HG03571 (cell line): ENCODE measurements around the gene H1-8.

ENCODE experiments used
- ATAC-seq: cut with Tn5 transposase; IDR thresholded peaks from one replicate; pipeline ENCODE4 v1.9.1; 2021; ENCODE audit not compliant: unreplicated experiment

The H1-8 gene

DNA sequence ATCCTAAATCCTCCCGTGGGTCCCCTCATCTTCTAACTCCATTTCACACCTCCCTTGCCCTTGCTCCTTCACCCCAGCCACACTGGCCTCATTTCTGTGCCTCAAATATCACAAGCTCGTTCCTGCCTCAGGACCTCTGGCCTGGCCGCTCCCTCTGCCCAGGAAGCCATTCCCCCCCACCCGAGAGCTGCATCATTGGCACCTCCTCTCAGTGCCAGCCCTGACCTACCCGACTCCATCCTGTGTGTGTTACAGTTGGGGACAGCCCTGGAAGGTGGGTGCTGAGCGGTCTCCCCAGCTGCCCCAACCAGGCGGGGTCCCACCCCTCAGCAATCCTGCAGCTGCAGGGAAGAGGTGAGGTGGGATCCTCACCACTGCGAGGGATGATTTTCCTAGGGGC lies 49.0 kb downstream of the H1-8 start:
- ATAC-seq: no peak

DNA sequence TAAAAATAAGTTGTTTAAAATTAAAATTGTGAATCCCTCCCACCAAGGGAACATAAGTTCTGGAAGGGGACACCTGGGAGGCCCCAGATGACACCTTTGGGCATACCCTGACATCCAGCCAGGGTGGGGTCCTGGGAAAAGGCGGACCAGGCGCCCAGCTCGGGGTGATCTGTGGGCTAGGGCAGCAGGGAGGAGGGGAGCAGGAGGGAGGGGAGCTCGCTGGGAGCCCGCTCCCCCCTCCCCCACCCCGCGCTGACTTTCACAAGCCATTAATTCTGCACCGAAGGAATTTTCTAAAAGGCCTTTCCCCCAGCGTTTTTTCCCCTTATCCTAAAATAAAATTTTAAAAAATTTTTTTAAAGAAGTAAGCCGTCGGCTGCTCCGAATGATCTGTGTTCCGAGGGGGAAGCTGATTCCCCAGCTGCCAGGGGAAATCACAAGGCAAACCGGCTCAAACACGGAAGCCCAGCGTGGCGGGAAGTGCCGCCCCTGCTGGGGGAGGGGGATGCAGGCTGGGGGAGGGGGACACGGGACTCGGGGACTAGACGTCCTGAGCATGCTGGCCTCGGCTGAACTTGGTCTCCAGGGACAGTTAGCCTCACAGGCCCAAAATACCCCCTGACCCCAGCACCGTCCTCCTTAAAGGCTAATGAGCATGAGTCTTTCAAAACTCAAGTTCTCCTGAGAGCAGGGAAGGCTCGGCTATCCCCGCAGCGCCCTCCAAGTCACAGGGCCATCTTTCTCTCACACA lies 49.6 kb downstream of the H1-8 start:
- no peak for ATAC-seq

DNA sequence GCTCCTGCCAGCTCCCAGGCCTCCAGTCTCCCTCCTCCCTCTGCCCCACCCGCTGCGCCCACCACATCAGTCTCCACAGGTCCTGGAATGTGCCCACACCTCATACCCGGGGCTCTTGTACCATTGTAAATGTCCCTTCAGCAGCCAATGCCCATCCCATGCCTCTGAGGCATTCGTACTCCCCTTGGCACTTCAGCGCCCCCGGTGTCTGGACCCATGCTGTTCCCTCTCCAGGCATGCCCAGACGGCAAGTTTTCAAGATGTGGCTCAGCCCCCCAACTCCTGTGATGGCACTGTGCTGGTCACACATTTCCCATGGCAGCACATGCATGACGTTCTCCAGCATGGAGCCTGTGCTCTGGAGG lies 50.2 kb downstream of the H1-8 start:
- ATAC-seq: no peak

GRCh38 chr3:129593595-129594339 lies 50.8 kb downstream of the H1-8 start:
- no peak for ATAC-seq

DNA sequence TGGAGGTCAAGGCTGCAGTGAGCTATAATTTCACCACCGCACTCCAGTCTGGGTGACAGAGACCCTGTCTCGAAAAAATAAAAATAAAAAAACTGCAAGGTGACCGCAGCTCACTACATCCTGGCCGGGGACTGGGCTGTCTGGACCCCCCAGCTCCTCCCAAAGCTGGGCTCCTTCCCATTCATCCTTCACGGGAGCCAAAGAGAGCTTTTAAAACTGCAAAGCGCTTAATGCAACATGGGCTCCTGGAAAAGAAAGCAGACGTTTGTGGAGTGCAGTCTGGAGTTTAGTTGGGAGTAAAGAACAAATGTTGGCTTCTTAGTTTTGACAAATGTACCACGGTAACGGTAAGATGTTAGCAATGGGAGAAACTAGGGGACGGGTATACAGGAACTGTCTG lies 51.4 kb downstream of the H1-8 start:
- ATAC-seq: no peak

DNA sequence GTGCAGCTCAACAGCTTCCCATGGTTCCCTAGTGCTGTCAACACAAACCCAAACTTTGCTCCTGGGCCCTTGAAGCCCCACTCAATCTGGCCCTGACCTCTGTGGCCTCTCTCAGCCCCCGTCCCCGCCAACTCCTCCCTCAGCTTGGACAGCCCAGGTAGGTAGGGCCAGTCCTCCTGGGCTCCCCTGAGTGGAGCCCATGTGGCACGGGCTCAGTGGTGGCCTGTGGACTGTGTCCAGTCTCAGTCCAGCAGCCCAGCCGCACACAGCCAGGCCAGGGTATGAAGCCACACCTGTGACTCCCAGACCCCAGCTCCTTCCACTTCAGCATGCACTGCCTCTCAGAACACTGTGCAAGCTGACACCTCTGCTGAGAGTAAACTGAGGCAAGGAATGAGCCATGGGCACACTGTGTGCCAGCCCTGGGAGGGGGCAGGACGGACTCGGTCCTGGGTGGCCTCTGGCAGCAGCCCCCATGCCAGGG lies 52.0 kb downstream of the H1-8 start:
- no peak for ATAC-seq

- no peak for ATAC-seq
These were observed 52.7 kb downstream of the H1-8 start for GRCh38 chr3:129595544-129596193.

DNA sequence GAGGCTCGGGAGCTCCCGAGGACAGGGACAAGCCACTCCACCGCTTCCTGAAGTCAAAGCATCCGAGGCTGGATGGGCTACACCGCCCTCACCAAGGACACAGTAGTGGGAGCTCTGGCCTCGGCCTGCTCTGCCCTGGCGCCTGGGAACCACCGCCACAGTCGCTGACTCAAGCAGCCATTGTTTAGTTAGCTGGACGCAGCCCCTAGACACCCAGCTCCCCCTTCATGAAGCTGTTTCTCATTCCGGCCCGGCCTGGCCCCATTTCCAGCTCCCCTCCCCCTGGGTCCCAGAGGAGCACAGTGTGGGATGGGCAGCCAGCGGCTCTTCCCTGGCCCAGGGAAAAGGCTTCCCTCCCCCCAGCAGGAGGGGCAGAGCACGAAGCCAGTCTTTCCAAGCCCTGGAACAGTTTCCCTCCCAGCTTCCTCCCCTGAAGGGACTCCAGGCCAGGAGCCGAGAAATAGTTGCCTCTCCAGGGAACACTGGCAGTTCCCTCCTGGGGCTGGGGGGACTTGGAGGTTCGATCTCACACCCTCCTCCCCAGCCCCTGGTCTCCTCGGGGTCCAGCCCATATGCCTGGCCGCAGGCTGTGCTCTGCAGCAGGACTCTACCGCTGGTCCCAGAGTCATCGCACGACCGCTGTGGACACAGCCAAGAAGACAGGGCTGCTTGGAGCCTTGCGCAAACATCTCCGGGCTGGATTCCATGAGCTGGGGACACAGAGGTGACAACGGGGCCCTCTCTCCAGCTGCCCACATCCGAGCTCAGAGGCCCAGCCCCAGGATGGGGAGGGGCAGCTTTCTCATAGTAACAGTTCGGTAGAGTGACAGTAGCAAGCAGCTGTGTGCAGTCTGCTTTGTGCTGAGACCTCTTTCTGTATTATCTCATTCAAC lies 53.5 kb downstream of the H1-8 start:
- ATAC-seq: no peak

GRCh38 chr3:129597087-129597999 lies 54.4 kb downstream of the H1-8 start:
- no peak for ATAC-seq

DNA sequence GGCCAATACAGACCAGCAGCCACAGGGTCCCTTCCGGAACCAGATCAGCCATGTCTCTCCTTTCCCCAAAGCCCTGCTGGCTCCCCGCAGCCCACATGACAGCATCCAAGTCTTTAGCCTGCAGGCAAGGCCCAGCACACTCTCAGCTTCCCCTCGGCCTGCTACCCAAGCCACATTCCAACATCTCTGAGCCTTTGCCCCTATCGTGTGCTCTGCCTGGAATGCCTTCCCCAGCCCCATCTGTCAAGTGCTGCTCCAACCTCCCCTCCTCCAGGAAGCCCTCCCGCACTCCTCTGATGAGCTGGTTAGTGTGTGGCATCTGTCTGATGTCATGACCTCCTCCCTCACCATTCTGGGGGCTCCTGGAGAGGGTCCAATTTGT lies 55.0 kb downstream of the H1-8 start:
- no peak for ATAC-seq

DNA sequence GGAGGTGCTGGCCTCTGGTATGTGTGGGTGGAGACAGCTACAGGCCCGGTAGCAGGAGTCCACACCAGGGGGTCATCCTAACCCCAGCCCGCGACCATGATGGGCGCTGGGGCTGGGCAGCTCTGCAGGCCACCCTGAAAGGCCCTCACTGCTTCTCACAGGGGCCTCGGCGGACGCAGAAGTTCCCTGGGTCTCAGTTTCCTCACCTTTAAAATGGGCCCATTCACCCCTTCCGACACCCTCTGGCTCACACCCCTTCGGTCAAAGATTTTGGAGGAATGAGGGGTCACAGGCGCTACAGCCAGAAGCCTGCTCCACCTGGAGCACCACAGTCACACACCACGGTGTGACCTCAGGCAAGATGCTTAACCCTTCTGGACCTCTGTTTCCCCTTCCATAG lies 55.5 kb downstream of the H1-8 start:
- ATAC-seq: no peak

DNA sequence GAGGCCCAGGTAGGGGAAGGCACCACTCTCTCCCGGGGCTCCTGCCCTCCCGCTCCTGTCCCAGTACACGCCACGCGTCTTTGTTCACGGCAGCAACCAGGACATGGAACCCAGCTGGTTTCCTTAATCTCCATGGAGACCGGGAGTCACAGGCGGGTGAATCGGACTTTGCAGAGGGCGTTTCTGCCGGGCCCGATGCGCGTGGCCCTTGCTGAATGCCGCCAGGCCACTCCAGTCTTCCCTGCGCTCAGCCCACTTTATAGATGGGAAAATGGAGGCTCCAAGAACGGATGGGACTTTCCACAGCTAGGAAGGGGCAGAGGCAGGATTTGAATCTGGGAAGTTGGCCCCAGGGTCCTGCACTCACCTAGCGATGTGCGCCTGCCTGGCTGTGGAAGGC lies 56.1 kb downstream of the H1-8 start:
- ATAC-seq: no peak

- ATAC-seq: no peak
These were observed 56.6 kb downstream of the H1-8 start for GRCh38 chr3:129599607-129600006.

- ATAC-seq: no peak
These were observed 57.4 kb downstream of the H1-8 start for GRCh38 chr3:129600348-129600747.
